AG10803 (cell line): ENCODE results near the gene GIPC3.
"Not testable (repeated sequence)": the region's sequence is repeated elsewhere in the genome, so short reads cannot be mapped to it uniquely, and the experiment has no call there.

ENCODE experiments used
- DNase-seq: peaks from one replicate; pipeline ENCODE4 v3.0.0; 2010; ENCODE audit warnings: low read depth
- H3K4me3 ChIP-seq: 2 replicates; pipeline ENCODE4 v1.5.1; 2011; ENCODE audit warnings: mild to moderate bottlenecking, low read length, control low read depth
- CTCF ChIP-seq: conservative IDR thresholded peaks from 2 replicates; pipeline ENCODE4 v1.5.1; 2011; ENCODE audit warnings: mild to moderate bottlenecking, low read length, control low read depth, inconsistent platforms

Gene GIPC3

GRCh38 chr19:3580156-3580934 is 4.9 kb upstream of the GIPC3 start:
- TF ChIP-seq CTCF = no peak
- DNase-seq = peak; percentile 95
- no peak overlapping the region for H3K4me3 ChIP-seq

GRCh38 chr19:3581792-3582191 is 3.5 kb upstream of the GIPC3 start:
- H3K4me3 ChIP-seq, DNase-seq: not testable (repeated sequence)

GRCh38 chr19:3584036-3584802 is 1.1 kb upstream of the GIPC3 start:
- not testable (repeated sequence) for DNase-seq, H3K4me3 ChIP-seq

- no peak for DNase-seq
- peak; percentile 38 for TF ChIP-seq CTCF
- H3K4me3 ChIP-seq = no peak overlapping the region
Measured at GRCh38 chr19:3586127-3586626, 899 bp downstream of the GIPC3 start.

- H3K4me3 ChIP-seq = no peak overlapping the region
- no peak for DNase-seq
- TF ChIP-seq CTCF = no peak
Measured at GRCh38 chr19:3586707-3587346, 1.5 kb downstream of the GIPC3 start.

GRCh38 chr19:3589439-3589838 is 4.2 kb downstream of the GIPC3 start:
- no peak for TF ChIP-seq CTCF
- H3K4me3 ChIP-seq = no peak overlapping the region
- no peak for DNase-seq

GRCh38 chr19:3589949-3590348 is 4.7 kb downstream of the GIPC3 start:
- no peak for DNase-seq
- no peak overlapping the region for H3K4me3 ChIP-seq
- no peak for TF ChIP-seq CTCF
